ENCODE results near the gene IVNS1ABP. TPM values are rescaled to one million over a fixed set of nuclear protein-coding genes. Genes with fewer than 3 reads are reported as not detected.

The IVNS1ABP gene
- total and polyA plus RNA-seq, 9 of the 15 experiments (the other 6 are each of a cell fraction or from before 2014, with no cell fraction given), result 30.6 to 126 (median 77.7) TPM

DNA sequence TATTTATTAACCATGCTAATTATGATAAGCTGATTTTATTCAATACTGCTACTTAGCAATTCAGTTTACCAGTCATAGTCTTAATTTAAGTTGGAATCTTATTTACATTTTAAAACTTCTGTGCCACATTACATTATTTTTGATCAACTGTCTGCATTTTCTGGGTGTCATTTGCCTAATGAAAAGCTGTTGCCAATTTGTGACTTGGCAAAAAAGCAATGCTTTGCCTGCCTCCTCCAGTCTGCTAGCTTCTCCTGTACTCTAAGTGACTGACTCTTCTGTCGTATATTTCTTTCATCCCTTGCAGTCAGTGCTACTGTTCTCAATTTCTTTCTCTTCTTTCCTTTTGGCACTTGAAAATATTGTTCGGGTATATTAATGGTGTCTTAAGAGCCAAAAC lies 5.6 kb upstream of the IVNS1ABP start:
- Histone ChIP-seq H3K27ac (ENCODE audit: extremely low read depth, low read depth, low read length) (no peak overlapping the region), H3K27me3 (ENCODE audit: control insufficient read depth in 2 of 2, insufficient read depth in 2 of 2, low read length in 2 of 2) (no peaks in the 10 kb centered on the region), H3K79me2 (ENCODE audit: control insufficient read depth, insufficient read depth, low read length) (peaks cover 7% of the 10 kb centered on the region; the same call in 1 of the 3 replicates), H3K9me1 (ENCODE audit: control insufficient read depth, insufficient read depth, low read length) (no peaks in the 10 kb centered on the region), H3K4me3 (no peak overlapping the region), H3K9me3 (replicated peaks; ENCODE audit: control insufficient read depth, insufficient read depth, low read depth, low read length) (no peaks in the 10 kb centered on the region), H4K20me1 (replicated peaks; ENCODE audit: control insufficient read depth, insufficient read depth, low read length) (no peaks in the 10 kb centered on the region), H3K4me1 (replicated peaks in 1 of 2; ENCODE audit: control insufficient read depth in 2 of 2, insufficient read depth in 2 of 2, low read length in 2 of 2) (peaks cover 5 to 16% of the 10 kb centered on the region in 2 experiments), H2AFZ (ENCODE audit: low read depth, low read length) (no peak overlapping the region), H3K9ac (ENCODE audit: insufficient read depth in 1 of 2, low read depth in 2 of 2, low read length in 2 of 2) (no peak overlapping the region), H3K36me3 (ENCODE audit: control insufficient read depth, insufficient read depth, low read length) (no peaks in the 10 kb centered on the region), H3K4me2 (ENCODE audit: insufficient read depth, low read length) (no peak overlapping the region)
- ChIA-PET POLR2A (no interaction called here), CTCF (ENCODE audit: low intra/inter-chr PET ratio) (no interaction called here)
- DNase-seq (ENCODE audit: extremely low read depth in 1 of 4, low spot score in 3 of 4) (no peak), ATAC-seq (no peak), FAIRE-seq (no peak)
- WGBS (ENCODE audit: insufficient coverage, low coverage, missing lambda C conversion rate), result 24% methylated on average over 2 of the region's 2 CpGs
- BruUV-seq (replicated peaks), result no TSS peak
- no peak for TF ChIP-seq ZSCAN29 (IDR thresholded peaks at IDR 0.05)
- no peak for TF ChIP-seq MECOM (CRISPR knock-in tag; IDR thresholded peaks at IDR 0.05)
- peak; percentile 5 for TF ChIP-seq DACH1 (IDR thresholded peaks at IDR 0.05; ENCODE audit: partially characterized antibody)
- no peak for TF ChIP-seq CCAR2 (IDR thresholded peaks at IDR 0.05; ENCODE audit: low read depth, low read length)
- TF ChIP-seq, protein P1, sequence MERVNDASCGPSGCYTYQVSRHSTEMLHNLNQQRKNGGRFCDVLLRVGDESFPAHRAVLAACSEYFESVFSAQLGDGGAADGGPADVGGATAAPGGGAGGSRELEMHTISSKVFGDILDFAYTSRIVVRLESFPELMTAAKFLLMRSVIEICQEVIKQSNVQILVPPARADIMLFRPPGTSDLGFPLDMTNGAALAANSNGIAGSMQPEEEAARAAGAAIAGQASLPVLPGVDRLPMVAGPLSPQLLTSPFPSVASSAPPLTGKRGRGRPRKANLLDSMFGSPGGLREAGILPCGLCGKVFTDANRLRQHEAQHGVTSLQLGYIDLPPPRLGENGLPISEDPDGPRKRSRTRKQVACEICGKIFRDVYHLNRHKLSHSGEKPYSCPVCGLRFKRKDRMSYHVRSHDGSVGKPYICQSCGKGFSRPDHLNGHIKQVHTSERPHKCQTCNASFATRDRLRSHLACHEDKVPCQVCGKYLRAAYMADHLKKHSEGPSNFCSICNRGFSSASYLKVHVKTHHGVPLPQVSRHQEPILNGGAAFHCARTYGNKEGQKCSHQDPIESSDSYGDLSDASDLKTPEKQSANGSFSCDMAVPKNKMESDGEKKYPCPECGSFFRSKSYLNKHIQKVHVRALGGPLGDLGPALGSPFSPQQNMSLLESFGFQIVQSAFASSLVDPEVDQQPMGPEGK (CRISPR knock-in tag; IDR thresholded peaks at IDR 0.05; ENCODE audit: borderline replicate concordance), result no peak
- TF ChIP-seq, protein P2, sequence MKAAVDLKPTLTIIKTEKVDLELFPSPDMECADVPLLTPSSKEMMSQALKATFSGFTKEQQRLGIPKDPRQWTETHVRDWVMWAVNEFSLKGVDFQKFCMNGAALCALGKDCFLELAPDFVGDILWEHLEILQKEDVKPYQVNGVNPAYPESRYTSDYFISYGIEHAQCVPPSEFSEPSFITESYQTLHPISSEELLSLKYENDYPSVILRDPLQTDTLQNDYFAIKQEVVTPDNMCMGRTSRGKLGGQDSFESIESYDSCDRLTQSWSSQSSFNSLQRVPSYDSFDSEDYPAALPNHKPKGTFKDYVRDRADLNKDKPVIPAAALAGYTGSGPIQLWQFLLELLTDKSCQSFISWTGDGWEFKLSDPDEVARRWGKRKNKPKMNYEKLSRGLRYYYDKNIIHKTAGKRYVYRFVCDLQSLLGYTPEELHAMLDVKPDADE (conservative IDR thresholded peaks at IDR 0.05; ENCODE audit: control insufficient read depth, low read depth, low read length), result no peak
- in situ Hi-C loops (cut with MboI) (no loop called here), intact Hi-C loops (cut with micrococcal nuclease) (no loop called here)
